ENCODE data around the gene PABPC3. TPM values are rescaled to one million over a fixed set of nuclear protein-coding genes. Genes with fewer than 3 reads are reported as not detected.

PABPC3 gene
- 1 to 10 TPM in 1 of 2 donors, under 1 TPM in 1; 0.09 to 4.5 TPM for total RNA-seq

- no peaks in the 10 kb centered on the region for H3K36me3 ChIP-seq
- no peaks in the 10 kb centered on the region for H3K27me3 ChIP-seq (replicated peaks; ENCODE audit: insufficient read depth)
- 47% methylated on average over 50 of the region's 50 CpGs for WGBS
- TF ChIP-seq POLR2A (IDR thresholded peaks at IDR 0.05) (no peak), POLR2AphosphoS5 (IDR thresholded peaks at IDR 0.05) (no peak)
- TF ChIP-seq, protein P1, sequence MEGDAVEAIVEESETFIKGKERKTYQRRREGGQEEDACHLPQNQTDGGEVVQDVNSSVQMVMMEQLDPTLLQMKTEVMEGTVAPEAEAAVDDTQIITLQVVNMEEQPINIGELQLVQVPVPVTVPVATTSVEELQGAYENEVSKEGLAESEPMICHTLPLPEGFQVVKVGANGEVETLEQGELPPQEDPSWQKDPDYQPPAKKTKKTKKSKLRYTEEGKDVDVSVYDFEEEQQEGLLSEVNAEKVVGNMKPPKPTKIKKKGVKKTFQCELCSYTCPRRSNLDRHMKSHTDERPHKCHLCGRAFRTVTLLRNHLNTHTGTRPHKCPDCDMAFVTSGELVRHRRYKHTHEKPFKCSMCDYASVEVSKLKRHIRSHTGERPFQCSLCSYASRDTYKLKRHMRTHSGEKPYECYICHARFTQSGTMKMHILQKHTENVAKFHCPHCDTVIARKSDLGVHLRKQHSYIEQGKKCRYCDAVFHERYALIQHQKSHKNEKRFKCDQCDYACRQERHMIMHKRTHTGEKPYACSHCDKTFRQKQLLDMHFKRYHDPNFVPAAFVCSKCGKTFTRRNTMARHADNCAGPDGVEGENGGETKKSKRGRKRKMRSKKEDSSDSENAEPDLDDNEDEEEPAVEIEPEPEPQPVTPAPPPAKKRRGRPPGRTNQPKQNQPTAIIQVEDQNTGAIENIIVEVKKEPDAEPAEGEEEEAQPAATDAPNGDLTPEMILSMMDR (IDR thresholded peaks at IDR 0.05) = no peak
- H3K27ac ChIP-seq = no peak within 1 kb of the TSS
- H3K4me3 ChIP-seq = no peak within 1 kb of the TSS
- no peak for DNase-seq (ENCODE audit: low spot score)
- intact Hi-C loops (cut with DNase I) = no loop called here
- no peaks in the 10 kb centered on the region for H3K4me1 ChIP-seq (replicated peaks)
- H3K9me3 ChIP-seq = no peaks in the 10 kb centered on the region
These were observed at the start of gene PABPC3 for GRCh38 chr13:25095851-25096453. Gene PABPC3, plus strand, starts transcription at chr13:25096136. Its CDS starts 63 bp downstream, at chr13:25096199.

DNA sequence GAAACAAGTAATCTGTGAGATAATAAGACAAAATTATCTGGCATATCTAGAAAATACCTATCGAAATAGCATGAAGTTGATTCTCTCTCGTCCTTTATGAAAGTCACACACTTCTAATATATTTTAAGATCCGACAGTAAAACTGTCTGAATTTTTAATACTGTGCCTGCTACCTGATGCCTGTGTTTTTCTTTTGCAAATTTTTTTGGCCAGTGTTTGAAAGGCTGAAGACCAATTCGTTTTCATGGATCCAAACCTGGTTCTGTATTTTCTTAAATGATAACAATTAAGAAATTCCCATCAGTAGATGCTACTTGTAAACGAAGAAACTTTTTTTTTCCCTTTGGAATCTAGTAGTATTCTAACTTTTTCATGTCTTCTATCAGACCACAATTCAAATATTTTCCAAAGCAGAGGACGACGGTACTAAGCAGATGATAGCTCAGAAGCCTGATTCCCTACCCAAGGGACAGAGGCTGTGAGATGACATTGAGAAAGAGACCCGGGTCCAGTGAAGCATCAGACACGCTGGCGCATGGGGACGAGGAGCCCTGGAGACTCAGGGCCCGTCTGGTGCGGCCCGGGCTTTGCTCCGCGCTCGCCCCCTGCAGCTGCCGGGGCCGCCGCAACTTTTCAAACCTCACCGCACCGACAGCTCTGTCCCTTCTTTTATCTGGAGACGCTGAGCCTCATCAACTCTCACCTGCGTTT lies 49.5 kb upstream of the PABPC3 start:
- TF ChIP-seq POLR2AphosphoS5 (IDR thresholded peaks at IDR 0.05) = no peak
- TF ChIP-seq, protein P1 (IDR thresholded peaks at IDR 0.05) = no peak
- no peak for TF ChIP-seq POLR2A (IDR thresholded peaks at IDR 0.05)
- WGBS = 20% methylated on average over 24 of the region's 24 CpGs
- peak overlapping the region; percentile 18 to 20 for H3K4me3 ChIP-seq
- intact Hi-C loops (cut with DNase I) = no loop called here
- DNase-seq (ENCODE audit: low spot score) = no peak
- H3K9me3 ChIP-seq = no peaks in the 10 kb centered on the region
- H3K4me1 ChIP-seq (replicated peaks) = peaks cover 5% of the 10 kb centered on the region
- H3K27me3 ChIP-seq (replicated peaks; ENCODE audit: insufficient read depth) = peaks cover 2% of the 10 kb centered on the region
- no peaks in the 10 kb centered on the region for H3K36me3 ChIP-seq
- no peak overlapping the region for H3K27ac ChIP-seq

DNA sequence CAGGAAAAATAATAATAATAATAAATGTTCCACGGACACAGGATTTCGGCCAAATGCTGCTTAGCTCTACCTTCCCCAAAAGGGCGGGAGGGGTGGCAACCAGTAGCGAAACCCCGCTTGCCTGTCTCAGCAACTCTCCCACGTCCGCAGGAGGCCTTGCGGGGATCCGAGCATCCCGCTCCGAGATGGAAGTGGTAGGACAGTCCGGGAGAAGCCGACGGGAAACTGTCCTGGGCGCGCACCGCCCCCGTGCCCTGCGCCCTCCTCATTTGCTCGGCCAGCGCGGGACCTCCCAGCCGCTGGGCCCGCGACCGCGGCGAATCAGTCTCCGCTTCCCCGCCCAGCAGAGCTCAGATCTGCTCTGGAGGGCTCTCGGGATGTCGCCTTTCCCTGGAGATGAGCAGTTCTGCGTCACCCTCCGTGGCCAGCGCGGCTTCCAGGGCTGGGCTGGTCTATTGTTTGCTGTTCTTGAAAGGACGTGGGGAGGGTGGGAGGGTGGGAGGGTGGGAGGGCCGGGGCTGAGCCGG lies 48.9 kb upstream of the PABPC3 start:
- WGBS = 1% methylated on average over 36 of the region's 39 CpGs
- no peak for TF ChIP-seq POLR2A (IDR thresholded peaks at IDR 0.05)
- TF ChIP-seq POLR2AphosphoS5 (IDR thresholded peaks at IDR 0.05) = no peak
- TF ChIP-seq, protein P1 (IDR thresholded peaks at IDR 0.05) = no peak
- no peak overlapping the region for H3K27ac ChIP-seq
- intact Hi-C loops (cut with DNase I) = no loop called here
- H3K4me1 ChIP-seq (replicated peaks) = peaks cover 5% of the 10 kb centered on the region
- H3K36me3 ChIP-seq = no peaks in the 10 kb centered on the region
- H3K27me3 ChIP-seq (replicated peaks; ENCODE audit: insufficient read depth) = peaks cover 2% of the 10 kb centered on the region
- DNase-seq (ENCODE audit: low spot score) = no peak
- H3K4me3 ChIP-seq = peak overlapping the region; percentile 18 to 20
- H3K9me3 ChIP-seq = no peaks in the 10 kb centered on the region

- intact Hi-C loops (cut with DNase I) = no loop called here
- H3K27ac ChIP-seq = no peak overlapping the region
- H3K4me3 ChIP-seq = no peak overlapping the region
- H3K4me1 ChIP-seq (replicated peaks) = peaks cover 5% of the 10 kb centered on the region
- TF ChIP-seq POLR2A (IDR thresholded peaks at IDR 0.05) (no peak), POLR2AphosphoS5 (IDR thresholded peaks at IDR 0.05) (no peak)
- no peaks in the 10 kb centered on the region for H3K9me3 ChIP-seq
- peaks cover 2% of the 10 kb centered on the region for H3K27me3 ChIP-seq (replicated peaks; ENCODE audit: insufficient read depth)
- 64% methylated on average over 1 of the region's 1 CpG for WGBS
- DNase-seq (ENCODE audit: low spot score) = no peak
- H3K36me3 ChIP-seq = no peaks in the 10 kb centered on the region
These were observed 44.9 kb upstream of the PABPC3 start for GRCh38 chr13:25051065-25051464.

DNA sequence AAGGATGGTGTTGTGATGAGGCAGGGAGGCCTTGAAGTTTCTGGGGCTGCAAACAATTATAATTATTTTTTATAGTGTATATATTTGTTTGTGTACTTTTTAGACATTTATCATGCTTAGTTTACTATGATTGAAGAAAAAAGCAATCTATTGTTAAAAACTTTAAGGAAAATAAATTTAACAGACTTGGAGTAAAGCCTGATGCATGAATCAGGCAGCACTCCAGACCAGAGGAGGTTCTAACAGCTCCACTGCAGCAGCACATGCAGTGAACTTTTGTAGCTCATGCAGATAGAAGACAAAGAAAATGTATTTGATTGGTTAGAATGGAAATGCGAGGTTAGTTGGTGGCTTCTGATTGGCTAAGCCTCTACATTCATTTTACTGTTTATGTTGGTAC lies 36.8 kb upstream of the PABPC3 start:
- Histone ChIP-seq H3K27me3 (replicated peaks; ENCODE audit: insufficient read depth) (no peaks in the 10 kb centered on the region), H3K4me1 (replicated peaks) (no peaks in the 10 kb centered on the region), H3K9me3 (no peaks in the 10 kb centered on the region), H3K4me3 (no peak overlapping the region), H3K36me3 (no peaks in the 10 kb centered on the region), H3K27ac (no peak overlapping the region)
- intact Hi-C loops (cut with DNase I) = no loop called here
- no peak for DNase-seq (ENCODE audit: low spot score)
- TF ChIP-seq POLR2AphosphoS5 (IDR thresholded peaks at IDR 0.05) = no peak
- 92% methylated on average over 1 of the region's 1 CpG for WGBS
